ENCODE measurements around the gene SBK2.

SBK2 gene

DNA sequence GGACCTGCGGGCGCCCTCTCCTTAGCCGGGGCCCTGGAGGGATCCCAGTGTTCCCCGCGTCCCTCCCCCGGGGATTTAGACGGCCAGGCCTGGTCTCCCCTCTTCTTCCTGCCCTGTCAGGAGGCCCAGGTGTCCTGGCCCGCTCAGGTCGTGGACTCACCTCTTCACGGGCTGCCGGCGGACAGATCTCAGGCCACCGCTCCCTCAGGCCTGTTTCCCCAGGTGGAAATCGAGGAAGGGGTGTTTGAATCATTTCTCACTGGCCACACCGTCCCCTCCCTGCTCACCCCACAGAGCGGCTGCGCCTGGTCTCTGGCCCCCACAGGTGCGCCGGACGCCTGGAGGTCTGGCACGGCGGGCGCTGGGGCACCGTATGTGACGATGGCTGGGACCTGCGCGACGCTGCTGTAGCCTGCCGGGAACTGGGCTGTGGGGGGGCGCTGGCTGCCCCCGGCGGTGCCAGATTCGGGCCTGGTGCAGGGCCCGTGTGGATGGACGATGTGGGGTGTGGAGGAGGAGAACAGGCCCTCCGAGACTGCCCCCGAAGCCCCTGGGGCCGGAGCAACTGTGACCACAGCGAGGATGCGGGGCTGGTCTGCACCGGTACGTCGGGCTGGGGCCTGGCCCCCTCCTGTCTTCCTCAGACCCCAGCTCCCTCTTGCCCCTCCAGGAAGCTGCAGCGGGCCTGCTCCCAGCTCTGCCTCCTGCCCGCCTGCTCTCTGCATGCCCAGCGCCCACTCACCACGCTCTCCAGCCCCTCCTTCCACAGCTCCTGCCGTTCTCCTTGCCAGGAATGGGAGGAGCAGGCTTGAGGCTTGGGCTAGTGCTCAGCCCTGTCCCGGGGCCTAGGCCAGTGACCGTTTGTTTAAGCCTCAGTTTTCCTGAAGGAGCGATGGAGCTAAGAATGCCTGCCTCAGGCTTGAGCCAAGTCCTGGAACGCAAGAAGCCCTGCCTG is 46.2 kb downstream of the SBK2 start:
- H3K4me3 ChIP-seq (ENCODE audit: low read depth, low read length) = no peak overlapping the region
- TF ChIP-seq, protein P1, sequence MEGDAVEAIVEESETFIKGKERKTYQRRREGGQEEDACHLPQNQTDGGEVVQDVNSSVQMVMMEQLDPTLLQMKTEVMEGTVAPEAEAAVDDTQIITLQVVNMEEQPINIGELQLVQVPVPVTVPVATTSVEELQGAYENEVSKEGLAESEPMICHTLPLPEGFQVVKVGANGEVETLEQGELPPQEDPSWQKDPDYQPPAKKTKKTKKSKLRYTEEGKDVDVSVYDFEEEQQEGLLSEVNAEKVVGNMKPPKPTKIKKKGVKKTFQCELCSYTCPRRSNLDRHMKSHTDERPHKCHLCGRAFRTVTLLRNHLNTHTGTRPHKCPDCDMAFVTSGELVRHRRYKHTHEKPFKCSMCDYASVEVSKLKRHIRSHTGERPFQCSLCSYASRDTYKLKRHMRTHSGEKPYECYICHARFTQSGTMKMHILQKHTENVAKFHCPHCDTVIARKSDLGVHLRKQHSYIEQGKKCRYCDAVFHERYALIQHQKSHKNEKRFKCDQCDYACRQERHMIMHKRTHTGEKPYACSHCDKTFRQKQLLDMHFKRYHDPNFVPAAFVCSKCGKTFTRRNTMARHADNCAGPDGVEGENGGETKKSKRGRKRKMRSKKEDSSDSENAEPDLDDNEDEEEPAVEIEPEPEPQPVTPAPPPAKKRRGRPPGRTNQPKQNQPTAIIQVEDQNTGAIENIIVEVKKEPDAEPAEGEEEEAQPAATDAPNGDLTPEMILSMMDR (IDR thresholded peaks at IDR 0.05; ENCODE audit: low read depth, low read length) = no peak
- in situ Hi-C loops (cut with HindIII; ENCODE audit: low sequenced_read_pairs) = no loop called here
- DNase-seq (ENCODE audit: low read depth, low spot score) = no peak

DNA sequence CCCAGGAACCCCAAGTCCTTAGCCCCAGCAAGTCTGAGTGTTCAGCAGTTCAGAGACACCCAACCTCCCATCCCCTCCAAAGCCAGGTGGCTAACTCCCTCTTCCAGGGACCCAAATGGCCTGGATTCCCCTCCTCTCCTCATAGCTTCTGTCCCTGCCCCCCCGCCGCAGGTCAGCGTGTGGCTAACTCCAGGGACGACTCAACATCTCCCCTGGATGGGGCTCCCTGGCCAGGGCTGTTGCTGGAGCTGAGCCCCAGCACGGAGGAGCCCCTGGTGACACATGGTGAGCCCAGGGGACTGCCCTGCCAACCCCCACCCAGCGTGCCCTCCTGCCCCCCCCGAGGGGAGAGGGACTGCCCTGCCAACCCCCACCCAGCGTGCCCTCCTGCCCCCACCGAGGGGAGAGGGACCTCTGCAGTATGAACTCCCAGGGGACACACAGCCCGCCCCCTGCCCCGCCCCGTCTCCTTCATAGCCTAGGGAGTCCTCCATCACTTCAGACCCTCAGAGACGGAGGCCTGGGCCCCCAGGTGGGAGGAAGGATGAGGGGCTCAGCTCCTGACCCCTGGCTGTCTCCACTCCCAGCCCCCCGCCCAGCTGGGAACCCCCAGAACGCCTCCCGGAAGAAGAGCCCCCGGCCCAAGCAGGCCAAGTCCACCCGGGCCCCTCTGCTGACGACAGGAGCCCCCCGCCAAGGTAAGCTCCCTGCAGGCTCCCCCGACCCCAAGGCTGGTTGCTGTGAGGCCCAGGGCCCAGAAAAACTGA is 47.0 kb downstream of the SBK2 start:
- in situ Hi-C loops (cut with HindIII; ENCODE audit: low sequenced_read_pairs) = no loop called here
- no peak for DNase-seq (ENCODE audit: low read depth, low spot score)
- TF ChIP-seq, protein P1 (IDR thresholded peaks at IDR 0.05; ENCODE audit: low read depth, low read length) = no peak
- H3K4me3 ChIP-seq (ENCODE audit: low read depth, low read length) = no peak overlapping the region

DNA sequence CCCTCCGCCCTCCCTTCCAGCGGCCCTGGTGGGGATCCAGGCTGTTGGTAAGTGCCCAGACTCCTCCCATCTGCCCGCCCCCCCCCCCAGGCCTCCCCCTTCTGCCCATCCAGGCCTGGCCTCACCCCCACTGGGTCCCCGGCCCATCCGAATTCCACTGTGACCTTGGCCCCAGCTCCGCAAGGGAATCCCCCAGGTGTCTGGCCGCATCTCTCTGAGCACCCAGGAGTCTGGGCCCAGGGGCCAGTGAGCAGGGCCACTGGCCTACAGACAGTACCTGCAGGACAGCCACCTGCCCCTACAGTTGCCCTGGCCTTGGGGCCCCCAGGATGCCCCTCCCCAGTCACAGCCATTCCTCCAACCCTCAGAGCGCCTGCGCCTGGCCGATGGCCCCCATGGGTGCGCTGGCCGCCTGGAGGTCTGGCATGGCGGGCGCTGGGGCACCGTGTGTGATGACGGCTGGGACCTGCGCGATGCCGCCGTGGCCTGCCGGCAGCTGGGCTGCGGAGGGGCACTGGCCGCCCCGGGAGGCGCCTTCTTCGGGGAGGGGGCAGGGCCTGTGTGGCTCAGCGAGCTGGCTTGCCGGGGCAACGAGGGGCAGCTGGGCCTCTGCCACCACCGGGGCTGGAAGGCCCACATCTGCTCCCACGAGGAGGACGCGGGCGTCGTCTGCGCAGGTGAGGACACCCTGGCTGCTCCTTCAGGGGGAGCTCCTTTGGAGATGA is 47.8 kb downstream of the SBK2 start:
- in situ Hi-C loops (cut with HindIII; ENCODE audit: low sequenced_read_pairs) = no loop called here
- no peak for DNase-seq (ENCODE audit: low read depth, low spot score)
- TF ChIP-seq, protein P1 (IDR thresholded peaks at IDR 0.05; ENCODE audit: low read depth, low read length) = no peak
- H3K4me3 ChIP-seq (ENCODE audit: low read depth, low read length) = no peak overlapping the region

DNA sequence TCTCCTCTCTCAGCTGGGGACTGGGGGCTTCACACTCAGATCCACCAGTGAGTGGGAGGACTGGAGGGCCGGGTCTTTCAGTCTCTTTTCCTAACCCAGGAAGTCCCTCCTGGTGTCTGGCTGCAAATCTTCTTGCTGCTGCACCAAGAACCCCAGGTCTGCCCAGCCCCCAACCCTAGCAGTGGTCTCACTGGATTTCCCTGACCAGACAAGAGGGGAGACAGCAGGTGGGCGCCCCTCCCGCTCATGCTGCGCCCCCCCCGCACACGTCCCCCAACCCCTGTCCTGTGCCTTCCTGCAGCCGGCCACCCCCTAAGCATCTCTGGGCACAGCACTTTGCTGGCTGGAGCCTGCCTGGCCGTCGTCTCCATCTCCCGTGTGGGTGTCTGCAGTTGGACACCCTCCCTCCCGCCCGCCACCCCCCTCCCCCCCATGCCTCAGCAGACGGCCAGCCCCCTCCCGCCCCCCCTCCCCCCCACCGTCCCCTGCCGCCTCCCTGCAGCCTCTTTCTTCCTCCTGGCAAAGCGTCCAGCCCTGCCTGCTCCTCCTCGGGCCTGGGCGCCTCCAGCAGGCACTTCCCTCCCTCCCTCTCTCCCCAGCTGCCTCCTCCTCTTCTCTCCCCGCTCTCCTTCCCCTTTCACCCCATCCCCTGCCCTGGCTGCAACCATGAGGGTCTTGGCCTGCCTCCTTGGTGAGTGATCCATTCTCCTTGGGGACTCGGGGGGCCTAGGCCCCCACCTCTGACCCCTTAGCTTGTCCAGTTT is 48.8 kb downstream of the SBK2 start, which contains the start of gene SSC5D:
Gene SSC5D (plus strand): TSS at position 513 of the 764 bp plus-strand sequence. CDS start 154 bp downstream, at position 667.
- peak; percentile 56 for DNase-seq (ENCODE audit: low read depth, low spot score)
- TF ChIP-seq, protein P1 (IDR thresholded peaks at IDR 0.05; ENCODE audit: low read depth, low read length) = no peak
- in situ Hi-C loops (cut with HindIII; ENCODE audit: low sequenced_read_pairs) = no loop called here
- H3K4me3 ChIP-seq (ENCODE audit: low read depth, low read length) = peak within 1 kb of the TSS; percentile 34

DNA sequence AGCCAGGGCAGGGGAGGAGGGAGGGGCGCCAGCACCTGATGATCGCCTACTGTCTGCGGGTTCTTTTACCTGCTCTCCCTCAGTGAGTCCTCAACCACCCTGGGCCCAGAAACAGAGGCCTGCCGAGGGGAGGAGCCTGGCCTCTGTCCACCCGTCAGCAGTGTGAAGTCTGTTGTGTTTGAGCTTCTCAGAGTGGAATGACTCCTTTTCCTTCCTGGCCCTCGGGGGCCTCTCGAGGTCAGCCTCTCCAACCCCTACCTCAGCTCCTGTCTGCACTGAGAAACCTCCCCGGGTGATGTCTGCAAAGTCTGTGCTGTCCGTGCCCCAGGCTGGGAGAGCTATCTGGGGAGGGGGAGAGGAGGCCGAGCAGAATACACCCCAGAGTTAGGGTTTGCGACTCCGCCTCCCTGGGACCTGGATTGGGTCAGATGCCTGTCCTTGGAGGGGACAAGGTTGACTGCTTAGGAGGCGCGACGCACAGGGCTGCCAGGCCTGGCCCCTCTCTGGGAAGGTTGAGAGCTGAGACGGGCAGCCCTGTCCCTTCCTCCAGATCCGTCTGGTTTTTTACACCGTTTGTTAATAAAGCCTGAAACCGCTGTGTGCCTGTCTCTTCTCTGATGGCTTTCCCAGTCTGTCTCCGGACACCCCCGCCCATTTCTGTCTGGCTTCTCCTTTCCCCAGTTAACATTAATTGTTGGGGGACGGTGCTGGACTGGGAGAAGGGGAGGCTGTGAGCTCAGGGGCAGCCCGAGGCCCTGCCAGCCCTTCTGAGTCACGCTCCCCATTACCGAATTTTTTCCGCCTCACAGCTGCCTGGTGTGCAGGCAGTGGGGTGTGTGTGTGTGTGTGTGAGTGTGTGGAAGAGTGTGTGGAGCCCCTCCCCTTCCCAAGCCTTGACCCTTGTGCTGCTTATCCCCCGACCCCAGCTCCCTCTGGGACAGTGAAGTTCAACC is 49.7 kb downstream of the SBK2 start:
- DNase-seq (ENCODE audit: low read depth, low spot score) = peak; percentile 96
- H3K4me3 ChIP-seq (ENCODE audit: low read depth, low read length) = peak overlapping the region; percentile 10
- TF ChIP-seq, protein P1 (IDR thresholded peaks at IDR 0.05; ENCODE audit: low read depth, low read length) = no peak
- in situ Hi-C loops (cut with HindIII; ENCODE audit: low sequenced_read_pairs) = no loop called here

Measured in astrocyte of the spinal cord (primary cell).